ENCODE results near the gene CD7. TPM values are rescaled to one million over a fixed set of nuclear protein-coding genes. Genes with fewer than 3 reads are reported as not detected.
A peak's percentile ranks its signal among the peaks of the same experiment; 100 is the strongest.

Gene CD7
- polyA plus RNA-seq, 1 of the 3 experiments (the other 2 are of a cell fraction) = 0.07 TPM

DNA sequence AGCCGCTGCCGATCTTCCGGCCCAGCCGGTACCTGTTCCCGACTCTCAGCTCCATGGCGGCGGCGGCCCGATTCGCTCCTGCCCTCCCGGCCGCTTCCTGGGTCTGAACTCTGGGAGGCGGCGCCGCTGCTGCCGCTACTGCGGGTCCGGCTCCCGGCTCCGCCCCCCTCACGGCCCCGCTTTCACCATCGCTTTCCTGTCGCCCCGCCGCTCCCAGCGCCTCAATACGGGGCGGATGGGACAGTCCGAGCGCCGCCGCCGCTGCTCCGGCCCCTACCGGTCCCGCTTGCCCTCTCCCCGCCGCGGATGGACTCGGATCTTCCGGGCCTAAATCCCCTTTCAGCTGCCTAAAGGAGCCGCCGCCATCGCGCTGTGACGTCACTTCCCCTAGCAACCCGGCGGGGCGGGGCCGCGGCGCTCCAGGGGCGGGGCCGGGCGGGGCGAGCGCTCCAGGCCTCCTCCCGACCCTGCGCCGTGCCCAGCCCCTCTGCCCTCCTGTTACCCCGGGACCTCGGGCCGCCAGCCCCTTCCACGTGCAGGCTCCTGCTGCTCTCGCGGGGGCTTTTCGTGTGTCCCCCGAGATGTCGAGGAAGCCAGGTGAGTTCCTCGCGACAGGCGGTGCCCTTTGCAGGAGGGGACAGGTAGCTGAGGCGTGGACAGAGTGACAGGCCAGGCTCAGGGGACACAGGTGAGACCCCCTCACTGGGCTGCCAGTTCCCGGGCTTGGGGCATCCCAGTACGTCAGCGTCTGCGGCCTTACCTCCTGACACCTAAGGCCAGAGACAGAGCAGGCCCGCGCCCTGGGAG lies 43.9 kb downstream of the CD7 start, which contains the start of gene CSNK1D:
TSS of gene CSNK1D (minus strand) at position 374 of the 807 bp plus-strand sequence. CDS start at position 55, 319 bp downstream.
- peak within 1 kb of the TSS; percentile 98 for H3K9ac ChIP-seq
- 10% methylated on average over 42 of the region's 80 CpGs for WGBS (ENCODE audit: low lambda C conversion rate)
- peaks cover 41% of the 10 kb centered on the region for H4K20me1 ChIP-seq (ENCODE audit: insufficient read depth)
- H2AFZ ChIP-seq (ENCODE audit: low read depth) = peak within 1 kb of the TSS; percentile 90; the same call in 1 of the 2 replicates
- H3K9me2 ChIP-seq = no peaks in the 10 kb centered on the region
- H3K27me3 ChIP-seq (ENCODE audit: insufficient read depth) = no peaks in the 10 kb centered on the region
- CTCF ChIA-PET = interaction anchor here (0.5 to 3.2 kb wide), 7 partner anchors 10 to 47 kb away, joined by 3 to 13 read pairs (median 4); no protein-coding TSS in a partner anchor
- H3K4me1 ChIP-seq (ENCODE audit: control insufficient read depth in 1 of 2, insufficient read depth in 2 of 2, low read depth in 1 of 2, low read length in 1 of 2) = peaks cover 29 to 44% of the 10 kb centered on the region in 2 experiments
- DNase-seq = peak; percentile 100
- H3K9me3 ChIP-seq = no peaks in the 10 kb centered on the region
- peaks cover 52% of the 10 kb centered on the region for H3K79me2 ChIP-seq (ENCODE audit: insufficient read depth)
- H3K4me2 ChIP-seq = peak within 1 kb of the TSS; percentile 98
- peak within 1 kb of the TSS; percentile 90 to 94 for H3K27ac ChIP-seq (ENCODE audit: low read depth in 2 of 2, low read length in 1 of 2)
- peak within 1 kb of the TSS; percentile 81 to 91 for H3K4me3 ChIP-seq (ENCODE audit: low read depth in 2 of 2, low read length in 1 of 2)
- H3F3A ChIP-seq (replicated peaks; ENCODE audit: insufficient read depth) = peaks cover 7% of the 10 kb centered on the region
- POLR2A ChIA-PET = interaction anchor here (0.7 to 2.3 kb wide), 4 partner anchors 10 to 57 kb away, joined by 3 to 21 read pairs (median 10); no protein-coding TSS in a partner anchor
- H3K36me3 ChIP-seq (replicated peaks in 1 of 2; ENCODE audit: control insufficient read depth in 1 of 2, insufficient read depth in 2 of 2, low read length in 1 of 2) = peaks cover 11 to 27% of the 10 kb centered on the region in 2 experiments
- TF ChIP-seq NRF1 (IDR thresholded peaks at IDR 0.05; ENCODE audit: low read depth, low read length) (peak; percentile 37; the same call in 1 of the 2 replicates), NFIC (IDR thresholded peaks at IDR 0.05; ENCODE audit: borderline replicate concordance) (no peak), MEF2A (IDR thresholded peaks at IDR 0.05; ENCODE audit: borderline replicate concordance, low read depth) (no peak), ELF1 (IDR thresholded peaks at IDR 0.05) (no peak; the same call in 1 of the 2 replicates), FOSL2 (IDR thresholded peaks at IDR 0.05; ENCODE audit: borderline replicate concordance, low read depth) (no peak), MXI1 (IDR thresholded peaks at IDR 0.05; ENCODE audit: low read depth, low read length) (peak; percentile 67), RAD21 (IDR thresholded peaks at IDR 0.05; ENCODE audit: low read length) (no peak), IRF3 (IDR thresholded peaks at IDR 0.05; ENCODE audit: low read depth, low read length) (no peak), FOXJ3 (CRISPR knock-in tag; IDR thresholded peaks at IDR 0.05) (no peak), RCOR1 (IDR thresholded peaks at IDR 0.05; ENCODE audit: low read length) (no peak), EP300 (IDR thresholded peaks at IDR 0.05; ENCODE audit: borderline replicate concordance in 1 of 2, low read depth in 1 of 2, low read length in 1 of 2) (peak in 1 of 2 experiments; percentile 85; a peak in 1 of 4 replicates), CHD2 (IDR thresholded peaks at IDR 0.05; ENCODE audit: low read length, partially characterized antibody) (peak; percentile 56), RXRA (IDR thresholded peaks at IDR 0.05; ENCODE audit: borderline replicate concordance, low read depth) (no peak; the same call in 1 of the 2 replicates), TAF1 (IDR thresholded peaks at IDR 0.05; ENCODE audit: borderline replicate concordance, low read depth, low read length) (peak; percentile 92), CTCF (IDR thresholded peaks at IDR 0.05) (no peak), TEAD4 (IDR thresholded peaks at IDR 0.05; ENCODE audit: borderline replicate concordance, insufficient read depth) (no peak), JUND (IDR thresholded peaks at IDR 0.05) (no peak), POLR2AphosphoS5 (IDR thresholded peaks at IDR 0.05; ENCODE audit: low read depth, low read length) (peak; percentile 85), ZBTB33 (IDR thresholded peaks at IDR 0.05; ENCODE audit: borderline replicate concordance, low read depth) (no peak)
- TF ChIP-seq, protein P1, sequence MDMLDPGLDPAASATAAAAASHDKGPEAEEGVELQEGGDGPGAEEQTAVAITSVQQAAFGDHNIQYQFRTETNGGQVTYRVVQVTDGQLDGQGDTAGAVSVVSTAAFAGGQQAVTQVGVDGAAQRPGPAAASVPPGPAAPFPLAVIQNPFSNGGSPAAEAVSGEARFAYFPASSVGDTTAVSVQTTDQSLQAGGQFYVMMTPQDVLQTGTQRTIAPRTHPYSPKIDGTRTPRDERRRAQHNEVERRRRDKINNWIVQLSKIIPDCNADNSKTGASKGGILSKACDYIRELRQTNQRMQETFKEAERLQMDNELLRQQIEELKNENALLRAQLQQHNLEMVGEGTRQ (IDR thresholded peaks at IDR 0.05; ENCODE audit: borderline replicate concordance, low read depth, low read length) = no peak; the same call in 1 of the 2 replicates
- TF ChIP-seq, protein P2, sequence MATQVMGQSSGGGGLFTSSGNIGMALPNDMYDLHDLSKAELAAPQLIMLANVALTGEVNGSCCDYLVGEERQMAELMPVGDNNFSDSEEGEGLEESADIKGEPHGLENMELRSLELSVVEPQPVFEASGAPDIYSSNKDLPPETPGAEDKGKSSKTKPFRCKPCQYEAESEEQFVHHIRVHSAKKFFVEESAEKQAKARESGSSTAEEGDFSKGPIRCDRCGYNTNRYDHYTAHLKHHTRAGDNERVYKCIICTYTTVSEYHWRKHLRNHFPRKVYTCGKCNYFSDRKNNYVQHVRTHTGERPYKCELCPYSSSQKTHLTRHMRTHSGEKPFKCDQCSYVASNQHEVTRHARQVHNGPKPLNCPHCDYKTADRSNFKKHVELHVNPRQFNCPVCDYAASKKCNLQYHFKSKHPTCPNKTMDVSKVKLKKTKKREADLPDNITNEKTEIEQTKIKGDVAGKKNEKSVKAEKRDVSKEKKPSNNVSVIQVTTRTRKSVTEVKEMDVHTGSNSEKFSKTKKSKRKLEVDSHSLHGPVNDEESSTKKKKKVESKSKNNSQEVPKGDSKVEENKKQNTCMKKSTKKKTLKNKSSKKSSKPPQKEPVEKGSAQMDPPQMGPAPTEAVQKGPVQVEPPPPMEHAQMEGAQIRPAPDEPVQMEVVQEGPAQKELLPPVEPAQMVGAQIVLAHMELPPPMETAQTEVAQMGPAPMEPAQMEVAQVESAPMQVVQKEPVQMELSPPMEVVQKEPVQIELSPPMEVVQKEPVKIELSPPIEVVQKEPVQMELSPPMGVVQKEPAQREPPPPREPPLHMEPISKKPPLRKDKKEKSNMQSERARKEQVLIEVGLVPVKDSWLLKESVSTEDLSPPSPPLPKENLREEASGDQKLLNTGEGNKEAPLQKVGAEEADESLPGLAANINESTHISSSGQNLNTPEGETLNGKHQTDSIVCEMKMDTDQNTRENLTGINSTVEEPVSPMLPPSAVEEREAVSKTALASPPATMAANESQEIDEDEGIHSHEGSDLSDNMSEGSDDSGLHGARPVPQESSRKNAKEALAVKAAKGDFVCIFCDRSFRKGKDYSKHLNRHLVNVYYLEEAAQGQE (IDR thresholded peaks at IDR 0.05; ENCODE audit: low read depth, low read length) = peak; percentile 29; the same call in 1 of the 2 replicates
- TF ChIP-seq, protein P3, sequence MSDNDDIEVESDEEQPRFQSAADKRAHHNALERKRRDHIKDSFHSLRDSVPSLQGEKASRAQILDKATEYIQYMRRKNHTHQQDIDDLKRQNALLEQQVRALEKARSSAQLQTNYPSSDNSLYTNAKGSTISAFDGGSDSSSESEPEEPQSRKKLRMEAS (IDR thresholded peaks at IDR 0.05; ENCODE audit: low read depth) = peak; percentile 85; the same call in 1 of the 2 replicates

Measured in SK-N-SH (cell line).